HG02678 (cell line): ENCODE results near the gene XPR1.
"Not testable (repeated sequence)": the region's sequence is repeated elsewhere in the genome, so short reads cannot be mapped to it uniquely, and the experiment has no call there.

Source experiments
- ATAC-seq: cut with Tn5 transposase; IDR thresholded peaks from one replicate; pipeline ENCODE4 v1.9.1; 2021; ENCODE audit warnings: mild to moderate bottlenecking, moderate library complexity; ENCODE audit not compliant: unreplicated experiment

XPR1 gene

DNA sequence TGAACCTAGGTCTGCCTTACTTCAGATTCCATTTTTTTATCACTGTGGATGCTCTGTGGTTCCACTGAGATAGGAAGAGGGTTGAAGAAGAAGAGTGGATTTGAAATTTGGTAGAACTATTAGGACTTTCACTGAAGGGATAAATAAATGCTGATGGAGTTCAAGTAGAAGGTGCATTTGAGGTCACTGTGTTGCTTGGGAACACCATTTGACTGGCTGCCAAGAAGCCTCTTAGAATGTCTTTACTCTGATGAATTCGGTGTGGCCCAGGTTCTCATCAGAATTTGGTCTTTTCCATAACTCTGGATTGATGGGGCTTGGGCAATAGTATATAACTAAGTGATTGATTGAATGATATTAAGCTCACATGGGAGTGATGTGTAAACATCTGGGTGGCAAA, 11.9 kb downstream of the XPR1 start:
- ATAC-seq = no peak

DNA sequence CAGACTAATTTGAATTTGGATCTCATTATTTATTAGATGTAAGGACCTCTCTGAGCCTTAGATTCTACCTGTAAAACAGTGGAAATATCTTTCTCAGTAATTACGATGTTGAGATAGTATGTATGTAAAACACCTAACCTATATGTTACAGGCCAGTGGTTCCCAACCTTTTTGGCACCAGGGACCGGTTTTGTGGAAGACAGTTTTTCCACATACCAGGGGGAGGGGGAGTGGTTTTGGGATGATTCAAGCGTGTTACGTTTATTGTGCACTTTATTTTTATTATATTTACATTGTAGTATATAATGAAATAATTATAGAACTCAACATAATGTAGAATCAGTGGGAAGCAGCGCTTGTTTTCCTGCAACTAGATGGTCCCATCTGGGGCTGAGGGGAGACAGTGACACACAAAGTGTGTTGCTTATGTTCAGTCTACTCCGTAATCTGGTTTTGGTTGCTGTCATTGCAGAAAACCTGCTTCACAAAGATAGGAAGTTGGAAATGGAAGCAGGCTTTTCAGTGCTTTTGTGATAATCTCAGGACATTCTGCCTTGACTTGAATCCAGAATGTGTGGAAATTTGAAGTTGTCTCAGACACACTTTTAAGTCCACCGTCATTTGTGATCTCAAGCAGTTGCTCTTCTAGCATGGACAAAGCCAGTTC, 12.8 kb downstream of the XPR1 start:
- ATAC-seq = no peak

- ATAC-seq = not testable (repeated sequence)
Measured at GRCh38 chr1:180645261-180645660, 13.4 kb downstream of the XPR1 start.

DNA sequence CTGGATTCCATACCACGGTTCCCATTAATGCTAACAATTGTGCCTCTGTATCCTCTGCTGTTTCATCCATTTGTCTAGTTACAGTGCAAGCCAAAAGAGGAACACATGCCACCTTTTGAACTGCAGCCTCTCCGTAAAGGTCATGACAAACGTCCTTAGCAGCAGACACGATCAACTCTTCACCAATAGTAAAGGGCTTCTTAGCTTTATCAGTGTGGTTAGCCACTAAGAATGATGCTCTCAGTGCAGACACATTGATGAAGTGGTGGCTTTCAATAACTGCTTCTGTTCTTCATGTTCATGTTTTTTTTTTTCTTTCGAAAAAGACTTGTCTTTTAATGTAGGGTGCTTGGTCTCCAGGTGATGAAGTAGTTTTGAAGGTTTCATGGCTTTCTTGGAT, 14.3 kb downstream of the XPR1 start:
- no peak for ATAC-seq

DNA sequence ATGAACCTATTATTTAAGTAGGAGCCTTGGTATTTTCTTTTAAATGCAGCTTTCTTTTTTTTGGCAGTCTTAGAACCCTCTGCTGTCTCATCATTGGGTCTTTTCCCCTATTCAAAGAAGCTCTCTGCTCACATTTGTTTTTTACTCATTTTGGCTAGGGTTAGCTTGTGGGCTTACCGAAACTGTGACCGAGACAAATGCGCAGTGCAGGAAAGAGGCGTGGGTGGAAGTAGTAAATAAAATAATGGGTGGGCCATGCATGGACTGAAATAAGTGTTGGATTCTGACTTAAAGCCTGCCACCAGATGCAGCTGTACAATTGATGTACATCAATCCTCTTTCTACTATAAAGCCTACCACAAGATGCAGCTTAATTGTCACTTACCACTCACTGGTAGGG, 14.7 kb downstream of the XPR1 start:
- no peak for ATAC-seq

- no peak for ATAC-seq
Measured at GRCh38 chr1:180652792-180653191, 21.0 kb downstream of the XPR1 start.

DNA sequence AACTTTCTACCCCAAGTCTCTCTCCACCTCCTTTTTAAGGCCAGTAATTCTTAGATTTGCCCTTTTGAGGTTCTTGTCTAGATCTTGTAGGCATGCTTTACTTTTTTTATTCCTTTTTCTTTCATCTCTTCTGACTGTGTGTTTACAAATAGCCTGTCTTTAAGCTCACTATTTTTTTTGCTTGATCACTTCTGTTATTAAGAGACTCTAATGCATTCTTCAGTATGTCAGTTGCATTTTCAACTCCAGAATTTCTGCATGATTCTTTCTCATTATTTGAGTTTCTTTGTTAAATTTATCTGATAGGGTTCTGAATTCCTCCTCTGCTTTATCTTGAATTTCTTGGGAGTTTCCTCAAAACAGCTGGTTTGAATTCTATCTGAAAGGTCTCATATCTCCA, 30.9 kb downstream of the XPR1 start:
- no peak for ATAC-seq

DNA sequence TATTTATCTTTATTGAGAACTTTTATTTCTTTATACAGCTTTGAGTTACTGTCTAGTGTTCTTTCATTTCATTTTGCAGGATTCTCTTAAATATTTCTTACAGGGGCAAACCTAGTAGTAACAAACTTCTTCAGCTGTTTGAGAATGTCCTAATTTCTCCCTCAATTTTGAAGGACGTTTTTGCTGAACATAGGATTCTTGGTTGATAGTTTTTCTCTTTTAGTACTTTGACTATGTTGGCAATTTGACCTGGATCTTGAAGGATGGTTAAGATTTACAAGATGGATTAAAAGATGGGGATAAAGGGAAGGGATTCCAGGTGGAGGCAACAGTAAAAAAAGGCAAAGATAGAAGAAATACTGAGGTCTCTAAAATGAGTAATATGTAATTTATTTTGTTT, 38.9 kb downstream of the XPR1 start:
- no peak for ATAC-seq

DNA sequence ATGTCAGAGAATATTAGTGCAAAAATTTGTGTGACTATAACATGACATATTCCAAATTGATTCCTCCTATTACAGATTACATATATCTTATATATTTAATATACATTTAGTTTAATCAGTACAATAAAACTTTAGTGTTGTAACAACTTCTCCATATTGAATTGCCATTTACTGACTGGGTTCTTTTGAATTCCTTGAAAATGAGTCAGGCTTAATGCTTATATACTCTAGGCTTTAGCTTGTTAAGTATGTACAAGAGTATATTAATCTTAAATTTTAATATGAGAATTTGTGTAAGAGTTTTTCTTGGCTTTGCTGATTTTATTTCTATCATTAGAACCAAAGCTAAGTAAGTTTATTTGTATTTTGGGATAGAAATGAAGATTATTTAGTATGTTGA, 40.3 kb downstream of the XPR1 start:
- ATAC-seq = no peak

- no peak for ATAC-seq
Measured at GRCh38 chr1:180672505-180672904, 40.7 kb downstream of the XPR1 start.

DNA sequence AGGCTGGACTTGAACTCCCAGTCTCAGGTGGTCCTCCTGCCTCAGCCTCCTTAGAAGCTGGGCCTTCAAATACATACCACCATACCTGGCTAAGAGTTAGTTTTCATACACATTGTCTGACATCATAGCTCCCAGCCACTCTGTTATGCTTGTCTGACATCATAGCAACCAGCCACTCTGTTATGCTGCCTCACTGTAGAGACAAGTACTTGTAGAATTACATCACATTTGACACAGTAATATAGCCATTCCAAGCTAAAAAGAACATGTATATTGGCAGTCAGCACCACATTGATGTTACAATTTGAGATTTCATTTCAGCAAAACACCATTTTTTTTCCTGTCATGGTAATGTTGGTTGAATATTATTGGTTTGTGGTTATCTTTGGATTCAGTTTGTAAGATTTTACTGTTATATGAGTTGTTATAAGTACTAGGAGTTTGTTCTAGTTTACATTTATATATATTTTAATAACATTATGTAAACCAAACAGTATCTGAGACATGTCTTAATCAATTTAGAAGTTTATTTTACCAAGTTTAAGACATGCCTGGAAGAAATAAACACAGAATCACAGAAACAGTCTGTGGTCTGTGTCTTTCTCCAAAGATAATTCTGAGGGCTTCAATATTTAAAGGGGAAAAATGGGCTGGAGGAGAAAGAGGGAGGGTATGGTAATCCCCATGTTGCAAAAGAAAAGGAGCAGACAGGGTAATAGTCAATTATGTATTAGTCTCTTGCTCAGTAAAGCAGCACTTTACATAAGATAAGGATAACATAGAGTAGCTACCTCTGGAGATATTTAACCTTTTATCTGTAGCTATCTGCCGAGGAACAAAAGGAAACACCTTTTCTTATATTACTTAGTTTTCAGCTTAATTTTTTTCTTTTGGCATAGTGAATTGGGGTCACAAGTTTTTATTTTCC, 43.0 kb downstream of the XPR1 start:
- ATAC-seq = no peak

- ATAC-seq = no peak
Measured at GRCh38 chr1:180675586-180675985, 43.8 kb downstream of the XPR1 start.

DNA sequence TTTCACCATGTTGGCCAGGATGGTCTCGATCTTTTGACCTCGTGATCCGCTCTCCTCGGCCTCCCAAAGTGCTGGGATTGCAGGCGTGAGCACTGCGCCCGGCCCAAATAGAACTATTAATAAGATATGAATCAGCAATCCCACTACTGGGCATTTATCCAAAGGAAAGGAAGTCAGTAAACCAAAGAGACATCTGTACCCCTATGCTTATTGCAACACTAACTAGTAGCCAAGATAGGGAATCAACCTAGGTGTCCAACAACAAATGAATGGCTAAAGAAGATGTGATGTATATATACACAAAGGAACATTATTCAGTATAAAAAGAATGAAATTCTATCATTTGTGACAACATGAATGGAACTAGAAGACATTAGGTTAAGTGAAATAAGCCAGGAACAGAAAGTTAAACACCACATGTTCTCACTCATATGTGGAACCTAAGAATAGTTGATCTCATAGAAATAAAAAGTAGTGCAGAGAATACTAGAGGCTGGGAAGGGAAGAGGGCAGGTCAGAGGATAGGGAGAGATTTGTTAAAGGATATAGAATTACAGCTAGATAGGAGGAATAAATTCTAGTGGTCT, 48.8 kb downstream of the XPR1 start:
- ATAC-seq = no peak

- not testable (repeated sequence) for ATAC-seq
Measured at GRCh38 chr1:180683117-180683516, 51.3 kb downstream of the XPR1 start.

- no peak for ATAC-seq
Measured at GRCh38 chr1:180691322-180691913, 59.6 kb downstream of the XPR1 start.

GRCh38 chr1:180693564-180694244, 61.9 kb downstream of the XPR1 start:
- no peak for ATAC-seq

GRCh38 chr1:180695282-180695681, 63.5 kb downstream of the XPR1 start:
- ATAC-seq = no peak

- no peak for ATAC-seq
Measured at GRCh38 chr1:180696361-180696760, 64.5 kb downstream of the XPR1 start.

GRCh38 chr1:180698580-180698979, 66.8 kb downstream of the XPR1 start:
- no peak for ATAC-seq

- not testable (repeated sequence) for ATAC-seq
Measured at GRCh38 chr1:180702376-180702775, 70.6 kb downstream of the XPR1 start.

- not testable (repeated sequence) for ATAC-seq
Measured at GRCh38 chr1:180710746-180711145, 78.9 kb downstream of the XPR1 start.
